ENCODE results near the gene ABCA13.

DNA sequence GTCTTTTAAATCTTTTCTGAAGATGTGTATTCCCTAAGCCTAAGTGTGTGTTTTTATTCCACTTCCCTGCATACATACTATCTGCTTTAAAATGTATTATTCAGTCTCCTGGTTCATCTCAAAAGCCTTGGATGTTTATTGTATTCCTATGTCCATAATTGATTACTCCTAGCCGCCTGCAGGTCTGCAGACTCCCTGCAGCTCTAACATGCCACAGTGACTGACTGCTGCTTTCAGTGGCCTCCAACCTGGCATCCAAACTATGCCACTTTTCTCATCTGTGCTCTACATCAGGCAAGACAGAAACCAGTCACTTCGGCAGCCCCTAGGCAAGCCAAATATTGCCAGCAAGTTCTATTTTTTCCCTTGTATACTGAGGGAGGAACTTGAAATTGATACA is 81.7 kb downstream of the ABCA13 start:
- TF ChIP-seq POLR2AphosphoS5 (IDR thresholded peaks at IDR 0.05; ENCODE audit: borderline replicate concordance, low read depth, low read length): no peak
- TF ChIP-seq EZH2 (IDR thresholded peaks at IDR 0.05): no peak
